H9 (cell line): ENCODE measurements around the gene DPYSL5. TPM values are rescaled to one million over a fixed set of nuclear protein-coding genes. Genes with fewer than 3 reads are reported as not detected.

Source experiments
- DNase-seq: peaks from one replicate; pipeline ENCODE4 v3.0.0-alpha.2; 2017
- H2AFZ ChIP-seq: one replicate; pipeline ENCODE4 v1.6.1; 2013; ENCODE audit warnings: mild to moderate bottlenecking, low read length, control low read depth, moderate library complexity
- H2AK5ac ChIP-seq: 2 replicates; pipeline ENCODE4 v1.6.1; 2013; ENCODE audit warnings: low read length, control low read depth, mixed read lengths; ENCODE audit not compliant: insufficient read length
- H2BK120ac ChIP-seq: one replicate; pipeline ENCODE4 v1.6.1; 2013; ENCODE audit warnings: low read depth, mild to moderate bottlenecking, low read length, control low read depth, inconsistent platforms; ENCODE audit not compliant: poor library complexity, severe bottlenecking
- H2BK12ac ChIP-seq: 2 replicates; pipeline ENCODE4 v1.6.1; 2013; ENCODE audit warnings: low read length, control low read depth, mixed read lengths, low read depth; ENCODE audit not compliant: insufficient read length
- H2BK15ac ChIP-seq: 2 replicates; pipeline ENCODE4 v1.6.1; 2013; ENCODE audit warnings: low read depth, low read length, control low read depth
- H2BK20ac ChIP-seq: one replicate; pipeline ENCODE4 v1.6.1; 2013; ENCODE audit warnings: low read depth, mild to moderate bottlenecking, low read length, control low read depth, inconsistent platforms; ENCODE audit not compliant: poor library complexity, severe bottlenecking
- H2BK5ac ChIP-seq: 2 replicates; pipeline ENCODE4 v1.6.1; 2013; ENCODE audit warnings: low read length, control low read depth, mixed read lengths; ENCODE audit not compliant: insufficient read length
- H3K14ac ChIP-seq: 2 replicates; pipeline ENCODE4 v1.6.1; 2013; ENCODE audit warnings: low read length, control low read depth; ENCODE audit not compliant: insufficient read depth
- H3K18ac ChIP-seq: 2 replicates; pipeline ENCODE4 v1.6.1; 2013; ENCODE audit warnings: low read depth, mild to moderate bottlenecking, mixed read lengths, low read length, control low read depth; ENCODE audit not compliant: insufficient read length
- H3K23ac ChIP-seq: 2 replicates; pipeline ENCODE4 v1.6.1; 2013; ENCODE audit warnings: low read length, control low read depth, mixed read lengths, low read depth; ENCODE audit not compliant: insufficient read length
- H3K23me2 ChIP-seq: 2 replicates; pipeline ENCODE4 v1.6.1; 2013; ENCODE audit warnings: low read depth, mild to moderate bottlenecking, mixed read lengths, low read length, control low read depth; ENCODE audit not compliant: insufficient read length, poor library complexity, severe bottlenecking
- H3K27ac ChIP-seq: 2 replicates; pipeline ENCODE4 v1.5.1; 2013; ENCODE audit warnings: low read length, control low read depth, mixed read lengths, low read depth; ENCODE audit not compliant: insufficient read length
- H3K27me3 ChIP-seq: 2 replicates; pipeline ENCODE4 v1.6.1; 2013; ENCODE audit warnings: low read length, control low read depth, inconsistent platforms; ENCODE audit not compliant: insufficient read depth
- H3K4ac ChIP-seq: 2 replicates; pipeline ENCODE4 v1.6.1; 2013; ENCODE audit warnings: low read depth, mild to moderate bottlenecking, control low read depth, inconsistent platforms, low read length, moderate library complexity
- H3K4me1 ChIP-seq: 2 replicates; pipeline ENCODE4 v1.6.1; 2013; ENCODE audit warnings: low read length, control low read depth, inconsistent platforms; ENCODE audit not compliant: insufficient read depth
- H3K4me2 ChIP-seq: 2 replicates; pipeline ENCODE4 v1.6.1; 2013; ENCODE audit warnings: low read length, control low read depth, mixed read lengths; ENCODE audit not compliant: insufficient read length, insufficient read depth
- H3K56ac ChIP-seq: 2 replicates; pipeline ENCODE4 v1.6.1; 2013; ENCODE audit warnings: low read depth, mild to moderate bottlenecking, mixed read lengths, low read length, control low read depth; ENCODE audit not compliant: insufficient read length
- H3K79me1 ChIP-seq: 2 replicates; pipeline ENCODE4 v1.6.1; 2013; ENCODE audit warnings: low read depth, mild to moderate bottlenecking, moderate library complexity, low read length, control low read depth, inconsistent platforms; ENCODE audit not compliant: insufficient read depth, poor library complexity, severe bottlenecking
- H3K79me2 ChIP-seq: 2 replicates; pipeline ENCODE4 v1.6.1; 2013; ENCODE audit warnings: low read length, control low read depth, inconsistent platforms; ENCODE audit not compliant: insufficient read depth
- H3K9ac ChIP-seq: 2 replicates; pipeline ENCODE4 v1.6.1; 2013; ENCODE audit warnings: low read length, control low read depth, mixed read lengths; ENCODE audit not compliant: insufficient read length; ENCODE audit errors: extremely low read depth
- H3K9me3 ChIP-seq: one replicate; pipeline ENCODE4 v1.6.1; 2013; ENCODE audit warnings: low read depth, low read length, inconsistent platforms; ENCODE audit not compliant: control insufficient read depth
- H3T11ph ChIP-seq: one replicate; pipeline ENCODE4 v1.6.1; 2013; ENCODE audit warnings: mild to moderate bottlenecking, low read length, control low read depth, inconsistent platforms
- H4K20me1 ChIP-seq: one replicate; pipeline ENCODE4 v1.6.1; 2013; ENCODE audit not compliant: control insufficient read depth, insufficient read length, insufficient read depth
- H4K5ac ChIP-seq: 2 replicates; pipeline ENCODE4 v1.6.1; 2013; ENCODE audit warnings: low read depth, mild to moderate bottlenecking, mixed read lengths, low read length, control low read depth; ENCODE audit not compliant: insufficient read length
- H4K8ac ChIP-seq: replicated peaks from 2 replicates; pipeline ENCODE4 v1.6.1; 2013; ENCODE audit warnings: low read length, control low read depth, mixed read lengths, low read depth; ENCODE audit not compliant: insufficient read length
- H4K91ac ChIP-seq: 2 replicates; pipeline ENCODE4 v1.6.1; 2013; ENCODE audit warnings: low read depth, mild to moderate bottlenecking, moderate library complexity, mixed read lengths, low read length, control low read depth; ENCODE audit not compliant: insufficient read length
- H3K27ac Mint-ChIP-seq, 3 experiments: 2 replicates in 2 of 3; 3 replicates in 1 of 3; pipeline ENCODE4 v1.8.0; 2020 to 2021; ENCODE audit warnings: mixed read lengths in 3 of 3, mild to moderate bottlenecking in 1 of 3, moderate library complexity in 1 of 3
- H3K27me3 Mint-ChIP-seq: 2 replicates; pipeline ENCODE4 v1.8.0; 2021; ENCODE audit warnings: low read depth, mild to moderate bottlenecking, moderate library complexity, mixed read lengths
- H3K36me3 Mint-ChIP-seq, 3 experiments: 2 replicates in 2 of 3; 3 replicates in 1 of 3; pipeline ENCODE4 v1.8.0; 2020 to 2021; ENCODE audit warnings: low read depth in 3 of 3, mixed read lengths in 3 of 3; ENCODE audit not compliant: insufficient read depth in 1 of 3
- H3K4me1 Mint-ChIP-seq, 2 experiments: 2 replicates each; pipeline ENCODE4 v1.8.0; 2020; ENCODE audit warnings: mixed read lengths in 2 of 2
- H3K4me3 Mint-ChIP-seq, 2 experiments: 2 replicates in 1 of 2; 3 replicates in 1 of 2; pipeline ENCODE4 v1.8.0; 2020 to 2021; ENCODE audit warnings: mild to moderate bottlenecking in 2 of 2, mixed read lengths in 2 of 2, moderate library complexity in 1 of 2
- H3K9me3 Mint-ChIP-seq, 2 experiments: 2 replicates in 1 of 2; 3 replicates in 1 of 2; pipeline ENCODE4 v1.8.0; 2020; ENCODE audit warnings: mild to moderate bottlenecking in 2 of 2, mixed read lengths in 2 of 2, moderate library complexity in 1 of 2
- WGBS: extraction: QIAGEN DNeasy Blood & Tissue Kit; methylation state at CpG from one replicate; pipeline ENCODE4 v1.1.7; 2013; ENCODE audit warnings: missing lambda C conversion rate, low lambda C conversion rate, mixed read lengths; ENCODE audit not compliant: insufficient read length; ENCODE audit errors: extremely low coverage; 5-methylcytosine and 5-hydroxymethylcytosine counted together
- total RNA-seq: library from RNA; stranded (reverse); gene quantifications from 2 replicates; pipeline ENCODE4 v1.2.1, GENCODE V29; 2021
- TF ChIP-seq, protein P1 (sequence below): fragments of 200-600 bp; sonication (generic); conservative IDR thresholded peaks from 3 replicates; pipeline ENCODE4 v1.8.0; 2021; ENCODE audit warnings: antibody characterized with exemption, mild to moderate bottlenecking

Gene DPYSL5
- total RNA-seq, 1 experiment from 2014 or later: 6.4 TPM

DNA sequence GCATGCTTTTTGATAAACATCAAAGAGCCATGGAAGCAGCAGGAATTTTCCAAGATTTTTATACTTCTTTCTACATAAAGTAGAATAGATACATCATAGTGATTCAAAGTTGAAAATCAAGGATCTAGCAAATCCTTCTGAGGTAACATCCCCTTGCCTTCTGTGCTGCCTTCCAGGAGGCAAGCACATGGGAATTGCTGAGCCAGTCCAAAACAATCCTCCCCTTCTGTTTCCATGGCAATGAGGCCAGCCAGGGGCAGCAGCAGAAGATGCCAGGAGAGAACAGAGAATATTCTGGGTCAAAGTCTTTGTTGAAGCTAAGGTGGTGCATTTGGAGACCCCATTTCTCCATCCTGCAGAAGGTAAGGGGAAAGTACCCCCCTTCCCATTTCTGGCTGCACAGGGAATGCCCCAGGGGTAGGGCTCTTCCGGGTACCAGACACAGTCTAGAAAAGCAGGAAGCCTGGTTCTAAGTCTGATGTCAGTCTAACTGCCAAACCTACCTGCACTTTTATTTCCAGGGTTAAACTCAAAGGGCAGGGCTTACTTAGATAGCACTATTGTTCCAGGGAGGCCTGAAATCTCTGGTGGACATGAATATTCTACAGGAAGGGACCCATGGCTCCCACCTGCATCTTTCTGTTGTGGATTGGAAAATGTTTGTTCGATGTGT is 40.0 kb upstream of the DPYSL5 start:
- Mint-ChIP-seq H3K4me3 (no peak overlapping the region), H3K27me3 (peaks cover 4% of the 10 kb centered on the region), H3K4me1 (peaks cover 10 to 14% of the 10 kb centered on the region in 2 experiments)

More for the DNA sequence above, 40.0 kb upstream of the DPYSL5 start:
- no peak overlapping the region for H3K18ac ChIP-seq
- no peak overlapping the region for H2BK120ac ChIP-seq
- no peak overlapping the region for H4K8ac ChIP-seq
- TF ChIP-seq, protein P1, sequence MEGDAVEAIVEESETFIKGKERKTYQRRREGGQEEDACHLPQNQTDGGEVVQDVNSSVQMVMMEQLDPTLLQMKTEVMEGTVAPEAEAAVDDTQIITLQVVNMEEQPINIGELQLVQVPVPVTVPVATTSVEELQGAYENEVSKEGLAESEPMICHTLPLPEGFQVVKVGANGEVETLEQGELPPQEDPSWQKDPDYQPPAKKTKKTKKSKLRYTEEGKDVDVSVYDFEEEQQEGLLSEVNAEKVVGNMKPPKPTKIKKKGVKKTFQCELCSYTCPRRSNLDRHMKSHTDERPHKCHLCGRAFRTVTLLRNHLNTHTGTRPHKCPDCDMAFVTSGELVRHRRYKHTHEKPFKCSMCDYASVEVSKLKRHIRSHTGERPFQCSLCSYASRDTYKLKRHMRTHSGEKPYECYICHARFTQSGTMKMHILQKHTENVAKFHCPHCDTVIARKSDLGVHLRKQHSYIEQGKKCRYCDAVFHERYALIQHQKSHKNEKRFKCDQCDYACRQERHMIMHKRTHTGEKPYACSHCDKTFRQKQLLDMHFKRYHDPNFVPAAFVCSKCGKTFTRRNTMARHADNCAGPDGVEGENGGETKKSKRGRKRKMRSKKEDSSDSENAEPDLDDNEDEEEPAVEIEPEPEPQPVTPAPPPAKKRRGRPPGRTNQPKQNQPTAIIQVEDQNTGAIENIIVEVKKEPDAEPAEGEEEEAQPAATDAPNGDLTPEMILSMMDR: no peak
- no peaks in the 10 kb centered on the region for H3K23me2 ChIP-seq
- no peak overlapping the region for H2BK20ac ChIP-seq
- no peaks in the 10 kb centered on the region for H3K79me2 ChIP-seq
- Mint-ChIP-seq H3K27ac (no peak overlapping the region), H3K9me3 (no peaks in the 10 kb centered on the region; a peak in 1 of 5 replicates), H3K36me3 (no peaks in the 10 kb centered on the region)
- WGBS: no CpG with 5 or more reads among the region's 2 CpGs
- H3K9ac ChIP-seq: no peak overlapping the region
- no peak overlapping the region for H3K4me2 ChIP-seq
- no peaks in the 10 kb centered on the region for H3K4me1 ChIP-seq
- H3K79me1 ChIP-seq: no peaks in the 10 kb centered on the region
- no peaks in the 10 kb centered on the region for H4K20me1 ChIP-seq
- H2BK5ac ChIP-seq: no peak overlapping the region
- H3K14ac ChIP-seq: no peak overlapping the region
- no peak overlapping the region for H4K91ac ChIP-seq
- H3K27me3 ChIP-seq: no peaks in the 10 kb centered on the region
- H2BK12ac ChIP-seq: no peak overlapping the region
- H2AFZ ChIP-seq: no peak overlapping the region
- no peak overlapping the region for H2AK5ac ChIP-seq
- H3K4ac ChIP-seq: no peak overlapping the region
- H2BK15ac ChIP-seq: no peak overlapping the region
- no peak overlapping the region for H3K27ac ChIP-seq
- H4K5ac ChIP-seq: no peak overlapping the region
- H3K23ac ChIP-seq: no peak overlapping the region
- H3T11ph ChIP-seq: no peak overlapping the region
- no peaks in the 10 kb centered on the region for H3K9me3 ChIP-seq
- DNase-seq: no peak
- no peak overlapping the region for H3K56ac ChIP-seq
